Skeletal muscle tissue (tissue), 4 donors: Measurements from ENCODE around the gene JUNB. TPM values are rescaled to one million over a fixed set of nuclear protein-coding genes. Genes with fewer than 3 reads are reported as not detected.

Experiments
- H3K27ac ChIP-seq: one replicate; pipeline ENCODE4 v1.7.0; 2013; ENCODE audit warnings: mild to moderate bottlenecking, low read depth, low read length, inconsistent platforms
- H3K27me3 ChIP-seq, 3 donors: one replicate each; pipeline ENCODE4 v1.7.0; 2013; ENCODE audit warnings: low read length in 3 of 3; ENCODE audit not compliant: control insufficient read depth in 3 of 3, insufficient read depth in 3 of 3
- H3K36me3 ChIP-seq, 3 donors: one replicate each; pipeline ENCODE4 v1.7.0; 2013; ENCODE audit warnings: low read length in 3 of 3; ENCODE audit not compliant: control insufficient read depth in 3 of 3, insufficient read depth in 3 of 3
- H3K4me1 ChIP-seq, 3 donors: one replicate each; pipeline ENCODE4 v1.7.0; 2013; ENCODE audit warnings: low read length in 3 of 3, mild to moderate bottlenecking in 3 of 3; ENCODE audit not compliant: control insufficient read depth in 3 of 3, insufficient read depth in 3 of 3
- H3K4me3 ChIP-seq, 3 donors: one replicate each; pipeline ENCODE4 v1.7.0; 2013; ENCODE audit warnings: low read length in 3 of 3
- H3K9ac ChIP-seq, 3 donors: one replicate each; pipeline ENCODE4 v1.7.0; 2013; ENCODE audit warnings: low read length in 3 of 3, mild to moderate bottlenecking in 3 of 3, moderate library complexity in 2 of 3, low read depth in 1 of 3
- H3K9me3 ChIP-seq, 3 donors: one replicate each; pipeline ENCODE4 v1.7.0; 2013; ENCODE audit warnings: low read length in 3 of 3; ENCODE audit not compliant: control insufficient read depth in 3 of 3
- total RNA-seq: library from RNA; depleted of rRNA; stranded (reverse); fragments of >200 nt; gene quantifications from one replicate; pipeline ENCODE4 v1.2.3, GENCODE V29; 2014
- donor health status: Osteomylitis.

The JUNB gene
- total RNA-seq, 1 donor from 2014 or later: 31.3 TPM

DNA sequence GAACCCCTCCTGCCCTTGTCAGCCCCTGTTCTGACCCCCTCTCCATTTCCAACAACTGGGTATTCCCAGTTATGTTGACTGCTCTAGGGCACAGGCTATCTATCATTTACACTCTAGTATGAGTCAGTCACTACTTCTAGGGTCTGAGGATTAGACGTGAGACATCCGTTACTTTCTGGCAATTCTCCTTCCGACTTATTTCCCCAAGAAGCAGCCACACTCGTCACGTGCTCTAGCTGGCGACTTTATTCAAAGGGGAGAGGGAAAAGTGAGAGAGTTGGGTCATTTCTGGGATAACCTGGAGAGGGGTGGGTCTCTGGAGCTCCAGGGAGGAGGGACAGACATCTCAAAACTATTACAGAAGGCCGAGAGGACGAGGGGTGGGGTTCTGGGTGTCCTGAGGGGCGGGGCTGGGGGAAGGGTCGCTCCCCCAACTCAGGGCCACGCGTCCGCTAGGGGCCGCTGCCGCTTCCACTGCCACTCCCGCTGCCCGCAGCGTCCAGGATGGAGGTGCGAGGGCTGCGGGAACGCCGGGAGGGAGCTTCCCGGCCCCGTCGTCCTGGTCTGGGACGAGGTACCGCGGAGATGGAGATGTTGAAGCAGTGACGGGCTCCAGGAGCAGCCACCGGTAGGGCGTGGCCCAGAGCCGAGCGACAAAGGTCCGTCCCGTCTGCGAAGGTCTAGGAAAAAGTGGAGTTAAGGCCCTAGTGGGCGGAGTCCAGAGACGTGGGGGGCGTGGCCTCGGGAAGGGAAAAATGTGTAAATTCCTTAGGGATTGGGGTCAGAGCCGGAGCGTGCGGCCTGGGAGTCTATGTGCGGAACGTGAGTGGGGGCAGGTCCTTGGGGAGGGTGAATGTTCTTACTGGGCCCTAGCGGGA, 34.2 kb downstream of the JUNB start:
- Histone ChIP-seq H3K27me3 (peaks cover 40 to 64% (median 42%) of the 10 kb centered on the region in 3 donors), H3K4me3 (no peak overlapping the region), H3K27ac (no peak overlapping the region), H3K36me3 (no peaks in the 10 kb centered on the region), H3K4me1 (no peaks in the 10 kb centered on the region), H3K9me3 (no peaks in the 10 kb centered on the region), H3K9ac (no peak overlapping the region)

DNA sequence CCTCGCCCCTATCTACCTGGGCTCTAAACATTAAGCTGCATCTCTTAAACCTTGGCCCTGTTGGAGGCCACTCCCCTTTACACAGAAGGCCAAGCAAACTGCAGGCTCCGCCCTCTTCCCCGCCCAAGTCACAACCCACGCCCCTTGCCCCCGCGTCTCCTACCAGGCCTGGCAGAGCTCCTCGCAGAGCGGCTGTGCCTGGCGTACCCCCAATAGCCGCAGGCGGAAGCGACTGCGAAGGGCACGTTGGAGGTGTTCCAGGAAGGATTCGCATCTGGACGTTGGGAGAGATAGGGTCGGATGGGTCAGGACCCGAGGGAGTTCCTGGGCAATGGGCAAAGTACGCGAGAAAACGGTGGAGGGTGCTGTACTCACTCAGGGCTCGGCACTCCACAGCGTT, 37.2 kb downstream of the JUNB start:
- Histone ChIP-seq H3K27me3 (peaks cover 70 to 88% (median 71%) of the 10 kb centered on the region in 3 donors), H3K36me3 (no peaks in the 10 kb centered on the region)

DNA sequence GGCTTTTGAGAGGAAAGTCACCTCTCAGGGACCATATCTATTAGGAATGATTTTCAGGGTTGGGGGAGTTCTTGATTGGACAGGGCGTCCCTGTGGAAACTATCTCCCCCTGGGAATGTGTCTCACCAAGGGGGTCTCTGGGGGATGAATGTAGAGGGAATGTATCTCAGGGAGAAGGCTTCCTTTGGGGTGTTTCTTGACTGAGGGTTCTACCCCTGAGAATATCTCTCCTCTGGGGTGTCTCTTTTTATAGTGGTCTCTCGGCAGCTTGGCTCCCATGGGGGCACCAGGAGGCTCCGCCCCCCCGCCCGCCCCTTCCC, 42.1 kb downstream of the JUNB start:
- no peak overlapping the region for H3K27ac ChIP-seq
- no peak overlapping the region for H3K4me3 ChIP-seq
- H3K4me1 ChIP-seq: peaks cover 0 to 5% (median 0%) of the 10 kb centered on the region in 3 donors
- peaks cover 87 to 93% (median 88%) of the 10 kb centered on the region in 3 donors for H3K27me3 ChIP-seq
- no peak overlapping the region for H3K9ac ChIP-seq
- no peaks in the 10 kb centered on the region for H3K36me3 ChIP-seq
- H3K9me3 ChIP-seq: no peaks in the 10 kb centered on the region

More for the DNA sequence above, 37.2 kb downstream of the JUNB start:
- no peaks in the 10 kb centered on the region for H3K9me3 ChIP-seq
- no peak overlapping the region for H3K9ac ChIP-seq
- peak overlapping the region in 1 of 3 donors; percentile 14 for H3K4me3 ChIP-seq
- no peak overlapping the region for H3K27ac ChIP-seq
- H3K4me1 ChIP-seq: peaks cover 0 to 3% (median 0%) of the 10 kb centered on the region in 3 donors

DNA sequence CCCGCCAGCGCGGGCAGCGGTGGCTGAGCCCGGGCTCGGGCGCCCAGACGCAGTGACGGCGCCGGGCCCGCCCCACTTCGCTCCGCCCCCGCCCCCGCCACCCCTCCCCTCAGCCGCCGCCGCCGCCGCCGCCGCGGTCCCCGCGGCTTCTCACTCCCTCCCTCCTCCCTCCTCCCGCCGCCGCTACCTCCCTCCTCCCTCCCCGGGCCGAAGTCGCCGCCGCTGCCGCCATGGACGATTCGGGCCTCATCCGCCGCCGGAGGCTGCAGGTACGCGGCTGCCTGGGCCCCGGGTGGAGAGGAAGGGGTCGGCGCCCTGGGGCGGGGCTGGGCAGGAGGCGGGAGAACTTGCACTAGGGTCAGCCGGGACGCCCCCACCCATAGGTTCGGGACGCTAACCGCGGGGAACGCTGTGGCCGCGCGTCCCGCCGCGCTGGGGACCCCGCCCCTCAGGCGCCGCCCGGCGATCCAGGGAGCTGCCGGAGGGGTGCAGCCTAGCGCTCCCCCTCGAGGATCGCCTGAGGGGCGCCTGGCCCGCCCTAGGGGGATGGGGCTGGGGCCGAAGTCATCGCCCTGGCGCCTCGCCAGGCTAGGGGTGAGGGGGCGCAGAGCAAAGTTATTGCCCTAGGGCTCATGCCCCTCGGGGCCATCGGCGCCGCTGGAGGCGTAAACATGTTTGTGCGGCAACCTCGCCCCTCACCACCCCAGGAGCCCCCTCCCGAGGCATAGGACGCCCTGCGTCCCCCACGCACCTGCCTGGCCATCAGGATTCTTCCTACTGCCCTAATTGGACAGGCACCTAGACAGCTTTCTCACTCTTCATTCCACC, 42.7 kb downstream of the JUNB start:
- Histone ChIP-seq H3K4me1 (peaks cover 0 to 5% (median 0%) of the 10 kb centered on the region in 3 donors), H3K9ac (no peak overlapping the region), H3K27ac (no peak overlapping the region), H3K9me3 (no peaks in the 10 kb centered on the region), H3K27me3 (peaks cover 85 to 92% (median 86%) of the 10 kb centered on the region in 3 donors), H3K36me3 (no peaks in the 10 kb centered on the region), H3K4me3 (peak overlapping the region in 1 of 3 donors; percentile 6)

DNA sequence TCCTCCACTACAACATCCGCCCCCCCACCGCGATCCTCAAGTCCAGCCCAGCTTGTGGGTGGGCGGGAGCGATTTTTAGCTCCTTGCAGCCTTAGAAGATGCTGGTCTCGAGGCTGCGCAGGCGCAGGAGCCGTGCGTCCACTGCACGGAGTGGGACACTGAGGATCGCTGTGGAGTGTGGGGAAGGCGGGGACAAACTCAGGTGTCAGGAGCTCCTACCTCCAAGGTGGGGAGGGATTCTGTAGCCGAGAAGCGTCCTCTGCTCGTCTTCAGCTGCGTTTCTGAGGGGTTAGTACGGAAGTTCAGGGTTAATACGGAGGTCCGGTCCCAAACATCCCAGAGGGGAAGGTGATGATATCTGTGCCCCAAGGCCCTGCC, 43.3 kb downstream of the JUNB start, which contains the start of gene RTBDN:
Gene RTBDN (minus strand): TSS at position 14 of the 378 bp plus-strand sequence. CDS start 4,600 bp downstream, outside the sequence.
- peaks cover 0 to 5% (median 0%) of the 10 kb centered on the region in 3 donors for H3K4me1 ChIP-seq
- H3K27ac ChIP-seq: no peak within 1 kb of the TSS
- peaks cover 90 to 92% (median 90%) of the 10 kb centered on the region in 3 donors for H3K27me3 ChIP-seq
- no peaks in the 10 kb centered on the region for H3K9me3 ChIP-seq
- H3K4me3 ChIP-seq: peak within 1 kb of the TSS in 1 of 3 donors; percentile 6
- no peak within 1 kb of the TSS for H3K9ac ChIP-seq
- no peaks in the 10 kb centered on the region for H3K36me3 ChIP-seq

DNA sequence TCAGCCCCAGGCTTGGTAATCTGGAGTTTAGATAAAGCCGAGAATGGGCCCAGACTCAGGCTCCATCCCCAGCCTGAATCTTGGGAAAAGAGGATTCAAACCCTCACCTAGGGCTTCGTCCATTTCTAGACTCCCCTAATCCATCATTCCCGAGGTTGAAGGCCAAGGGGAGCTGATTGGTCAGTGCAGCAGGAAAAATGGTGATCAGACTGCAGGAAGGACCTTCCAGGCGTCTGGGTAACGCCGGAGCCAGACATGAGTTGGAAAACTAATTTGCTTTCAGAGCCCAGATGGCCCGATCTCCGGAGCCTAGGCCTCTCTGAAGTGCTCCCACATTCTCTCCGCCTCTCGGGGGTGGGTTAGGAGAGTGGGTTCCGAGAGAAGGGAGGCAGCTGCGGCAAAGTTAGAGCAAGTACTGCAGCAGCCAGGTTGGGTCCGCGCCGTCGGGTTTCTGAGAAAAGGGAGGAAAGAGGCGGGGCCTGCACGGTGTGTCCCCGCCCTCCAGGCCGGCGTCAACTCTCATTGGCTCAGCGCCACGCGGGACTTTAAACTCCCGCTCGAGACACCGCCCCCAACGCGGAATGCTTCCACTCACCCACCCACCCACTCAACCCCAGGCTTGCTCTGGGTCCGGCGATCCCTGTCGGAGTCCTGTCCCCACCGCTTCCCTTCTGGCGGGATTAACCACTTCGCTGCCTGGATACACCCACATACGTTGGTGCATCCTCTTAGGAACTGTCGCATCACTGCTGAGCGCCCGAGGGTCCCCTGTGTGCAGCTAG, 43.9 kb downstream of the JUNB start:
- no peak overlapping the region for H3K4me3 ChIP-seq
- H3K9ac ChIP-seq: no peak overlapping the region
- H3K27me3 ChIP-seq: peaks cover 88 to 92% (median 90%) of the 10 kb centered on the region in 3 donors
- no peaks in the 10 kb centered on the region for H3K9me3 ChIP-seq
- H3K27ac ChIP-seq: no peak overlapping the region
- no peaks in the 10 kb centered on the region for H3K36me3 ChIP-seq
- H3K4me1 ChIP-seq: peaks cover 0 to 5% (median 0%) of the 10 kb centered on the region in 3 donors

DNA sequence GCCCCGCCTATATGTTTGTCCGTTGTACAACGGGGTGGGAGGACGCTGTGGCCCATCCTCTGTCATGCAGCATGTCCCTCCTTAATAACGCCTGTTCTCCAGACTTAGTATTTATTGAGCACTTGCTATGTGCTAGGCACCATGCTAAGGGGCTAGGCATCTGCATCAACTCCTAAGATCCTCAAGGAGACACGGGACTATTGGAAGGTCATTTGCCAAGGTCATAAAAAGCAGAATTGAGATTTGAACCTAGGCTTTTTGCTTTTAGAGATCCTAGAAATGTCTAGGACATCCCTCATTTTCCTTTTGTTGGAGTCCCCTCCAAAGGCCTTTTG, 45.2 kb downstream of the JUNB start:
- Histone ChIP-seq H3K27ac (no peak overlapping the region), H3K9me3 (no peaks in the 10 kb centered on the region), H3K4me3 (no peak overlapping the region), H3K9ac (no peak overlapping the region), H3K36me3 (no peaks in the 10 kb centered on the region), H3K27me3 (peaks cover 89 to 92% (median 90%) of the 10 kb centered on the region in 3 donors), H3K4me1 (peaks cover 4 to 9% (median 8%) of the 10 kb centered on the region in 3 donors)

DNA sequence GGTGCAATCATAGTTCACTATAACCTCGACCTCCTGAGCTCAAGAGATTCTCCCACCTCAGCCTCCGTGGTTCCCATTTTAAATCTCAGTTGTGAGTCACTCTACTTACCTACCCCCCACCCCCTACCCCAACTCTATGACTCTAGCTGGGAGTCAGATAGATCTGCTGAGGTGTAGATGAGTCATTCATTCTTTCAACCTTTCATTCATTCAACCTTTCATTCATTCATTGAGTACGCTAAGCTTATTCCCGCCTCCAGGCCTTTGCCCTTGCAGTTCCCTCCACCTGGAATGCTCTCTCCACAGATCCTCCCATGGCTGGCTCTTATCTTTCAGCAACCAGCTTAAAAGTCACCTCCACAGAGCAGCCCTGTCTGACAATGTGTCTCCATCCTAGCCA, 45.9 kb downstream of the JUNB start:
- Histone ChIP-seq H3K4me3 (no peak overlapping the region), H3K27me3 (peaks cover 89 to 92% (median 89%) of the 10 kb centered on the region in 3 donors)

DNA sequence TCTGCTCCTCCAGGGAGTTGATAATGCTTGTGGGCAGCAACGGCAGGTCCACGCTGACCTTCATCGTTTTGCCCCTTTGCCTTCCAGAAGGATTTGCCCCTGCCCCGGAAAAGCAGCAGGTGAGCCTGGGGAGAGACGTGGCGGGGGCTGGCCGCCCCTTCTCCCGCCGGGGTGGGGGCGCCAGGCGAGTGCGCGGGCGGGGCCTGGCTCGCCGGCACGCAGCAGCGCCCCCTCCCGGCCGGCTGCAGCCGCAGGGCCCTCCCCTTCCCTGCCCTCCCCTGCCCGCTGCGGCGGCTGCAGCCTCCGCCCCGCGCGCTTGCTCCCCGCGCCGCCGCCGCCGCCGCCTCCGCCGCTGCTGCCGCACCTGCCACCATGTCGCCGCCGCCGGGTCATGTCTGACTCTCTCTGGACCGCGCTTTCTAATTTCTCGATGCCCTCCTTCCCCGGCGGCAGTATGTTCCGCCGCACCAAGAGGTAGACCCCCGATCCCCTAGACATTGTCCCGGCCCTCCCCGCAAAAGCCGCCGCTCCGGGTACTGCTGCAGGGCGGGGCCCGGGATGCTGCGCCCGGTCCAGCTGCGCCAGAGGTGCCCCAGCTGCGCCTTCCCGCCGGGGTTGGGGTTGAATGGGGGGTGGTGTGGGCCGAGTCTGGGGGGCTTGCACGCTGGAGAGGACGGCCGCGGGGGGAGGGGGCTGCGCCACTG, 47.0 kb downstream of the JUNB start, which contains the start of gene MAST1:
Gene MAST1 (plus strand): TSS at position 334 of the 704 bp plus-strand sequence. CDS start 58 bp downstream, at position 392.
- Histone ChIP-seq H3K4me3 (no peak within 1 kb of the TSS), H3K9ac (no peak within 1 kb of the TSS), H3K9me3 (no peaks in the 10 kb centered on the region), H3K27ac (no peak within 1 kb of the TSS), H3K27me3 (peaks cover 86 to 92% (median 87%) of the 10 kb centered on the region in 3 donors), H3K4me1 (peaks cover 4 to 9% (median 5%) of the 10 kb centered on the region in 3 donors), H3K36me3 (no peaks in the 10 kb centered on the region)

More for the DNA sequence above, 45.9 kb downstream of the JUNB start:
- H3K9me3 ChIP-seq: no peaks in the 10 kb centered on the region
- H3K36me3 ChIP-seq: no peaks in the 10 kb centered on the region
- no peak overlapping the region for H3K9ac ChIP-seq
- peaks cover 4 to 9% (median 8%) of the 10 kb centered on the region in 3 donors for H3K4me1 ChIP-seq
- H3K27ac ChIP-seq: no peak overlapping the region
